HL-60 (cell line): ENCODE results near the gene NUPR2.

Experiments
- CTCF ChIP-seq: IDR thresholded peaks from one replicate; pipeline ENCODE4 v1.5.1; 2011; ENCODE audit warnings: low read length, control low read depth, inconsistent platforms; ENCODE audit not compliant: insufficient read depth
- REST ChIP-seq: IDR thresholded peaks from 2 replicates; pipeline ENCODE4 v1.6.1; 2012; ENCODE audit warnings: low read depth; ENCODE audit not compliant: insufficient replicate concordance

DNA sequence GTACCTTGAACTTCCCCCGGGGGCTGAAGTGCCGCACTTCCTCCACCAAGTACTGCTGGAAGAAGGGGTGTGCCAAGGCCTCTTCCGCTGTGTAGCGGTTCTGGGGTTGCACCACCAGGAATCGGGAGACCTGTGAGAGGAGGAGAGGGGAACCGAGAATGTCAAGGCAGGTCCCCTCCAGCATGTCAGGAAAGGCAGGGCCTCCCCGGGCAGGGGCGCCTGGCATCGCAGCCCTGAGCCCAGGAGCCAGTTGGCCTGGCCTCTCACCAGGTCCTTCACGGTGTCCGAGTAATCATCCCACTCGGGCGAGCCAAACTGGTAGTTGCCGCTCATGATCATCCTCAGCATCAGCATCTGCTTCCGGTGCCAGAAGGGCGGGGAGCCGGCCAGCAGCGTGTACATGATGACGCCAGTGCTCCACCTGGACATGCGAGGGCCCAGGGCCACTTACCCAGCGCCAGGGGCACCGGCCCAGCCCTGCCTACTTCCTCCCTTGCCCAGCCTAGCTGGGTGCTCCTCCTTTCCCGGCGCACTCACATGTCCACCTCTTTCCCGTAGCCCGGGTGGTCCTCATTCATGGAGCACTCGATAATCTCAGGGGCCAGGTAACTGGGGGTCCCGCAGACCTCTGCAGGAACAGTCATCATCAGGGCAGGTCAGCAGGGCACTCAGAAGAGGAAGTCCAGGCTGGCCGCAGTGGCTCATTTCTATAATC, 34.4 kb downstream of the NUPR2 start:
- TF ChIP-seq CTCF: no peak
- TF ChIP-seq REST: no peak
